Large intestine (tissue), 12 donors: ENCODE data around the gene SNTN. TPM values are rescaled to one million over a fixed set of nuclear protein-coding genes. Genes with fewer than 3 reads are reported as not detected.
A peak's percentile ranks its signal among the peaks of the same experiment; 100 is the strongest.

Experiments used
- DNase-seq, 2 donors: peaks; one replicate each; pipeline versions ENCODE4 v3.0.0 to v3.0.0-alpha.2; 2013
- H3K27ac ChIP-seq: one replicate; pipeline ENCODE4 v1.5.1; 2013; ENCODE audit warnings: low read length
- H3K27me3 ChIP-seq: 2 replicates; pipeline ENCODE4 v1.6.1; 2013; ENCODE audit warnings: low read length; ENCODE audit not compliant: control insufficient read depth, insufficient read depth
- H3K36me3 ChIP-seq: 2 replicates; pipeline ENCODE4 v1.6.1; 2013; ENCODE audit warnings: low read length; ENCODE audit not compliant: control insufficient read depth, insufficient read depth
- H3K4me1 ChIP-seq: one replicate; pipeline ENCODE4 v1.6.1; 2013; ENCODE audit warnings: low read length; ENCODE audit not compliant: control insufficient read depth, insufficient read depth
- H3K4me3 ChIP-seq: one replicate; pipeline ENCODE4 v1.5.1; 2013; ENCODE audit warnings: low read length
- H3K9me3 ChIP-seq: one replicate; pipeline ENCODE4 v1.6.1; 2013; ENCODE audit warnings: mild to moderate bottlenecking, low read depth, low read length, moderate library complexity; ENCODE audit not compliant: control insufficient read depth
- WGBS: methylation state at CpG from one replicate; pipeline ENCODE4 v1.1.5; 2013; ENCODE audit warnings: low lambda C conversion rate; ENCODE audit not compliant: insufficient coverage; 5-methylcytosine and 5-hydroxymethylcytosine counted together
- long read RNA-seq, 11 donors: transcript quantifications; one replicate each; lab custom pipeline, GENCODE V29; 2026
- polyA plus RNA-seq: library from polyadenylated mRNA; unstranded; fragments of 120-200 nt; gene quantifications from one replicate; pipeline ENCODE4 v1.2.1, GENCODE V29; 2013

The SNTN gene
- polyA plus RNA-seq: not detected
- long read RNA-seq, donor 1: 0 reads
- long read RNA-seq, donor 2: 0 reads
- long read RNA-seq, donor 3: 0 reads
- long read RNA-seq, donor 4: 0 reads
- long read RNA-seq, donor 5: 0 reads
- long read RNA-seq, donor 6: 0 reads
- long read RNA-seq, donor 7: 0 reads
- long read RNA-seq, donor 8: 0 reads
- long read RNA-seq, donor 9: 0 reads
- long read RNA-seq, donor 10: 0 reads
- long read RNA-seq, donor 11: 0 reads

DNA sequence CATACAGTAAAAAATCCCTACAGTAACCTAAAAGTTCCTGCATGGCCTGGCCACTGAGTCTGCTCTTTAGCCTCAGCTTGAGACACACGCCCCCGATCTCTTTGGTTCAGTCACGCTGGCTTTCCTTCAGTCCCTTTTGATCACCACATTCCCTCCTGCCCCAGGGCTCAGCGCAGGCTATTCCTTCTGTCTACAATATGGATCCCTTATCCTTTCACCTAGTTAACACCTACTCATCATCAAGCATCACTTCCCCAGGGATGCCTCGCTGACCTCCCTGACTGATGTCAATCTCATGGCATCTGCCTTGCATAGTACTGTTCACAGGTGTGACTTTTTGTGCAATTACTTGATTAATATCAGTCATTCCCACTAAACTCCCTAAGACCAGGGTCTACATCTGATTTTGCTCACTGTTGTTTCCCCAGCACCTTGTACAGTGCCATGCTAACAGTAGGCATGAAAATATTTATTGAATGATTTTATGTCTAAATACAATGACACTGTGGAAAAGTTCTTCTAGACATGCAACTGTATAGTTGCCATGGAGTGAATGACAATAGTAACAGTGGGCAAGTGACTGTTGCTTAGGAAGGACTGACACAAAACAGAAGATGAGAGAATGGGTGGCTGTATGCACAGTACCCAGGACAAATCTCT is at the start of gene SNTN:
Gene SNTN, plus strand, starts transcription at position 610 of the 660 bp plus-strand sequence. Its CDS starts 13 bp downstream, at position 623.
- no peaks in the 10 kb centered on the region for H3K4me1 ChIP-seq
- WGBS: 87% methylated on average over 3 of the region's 5 CpGs

DNA sequence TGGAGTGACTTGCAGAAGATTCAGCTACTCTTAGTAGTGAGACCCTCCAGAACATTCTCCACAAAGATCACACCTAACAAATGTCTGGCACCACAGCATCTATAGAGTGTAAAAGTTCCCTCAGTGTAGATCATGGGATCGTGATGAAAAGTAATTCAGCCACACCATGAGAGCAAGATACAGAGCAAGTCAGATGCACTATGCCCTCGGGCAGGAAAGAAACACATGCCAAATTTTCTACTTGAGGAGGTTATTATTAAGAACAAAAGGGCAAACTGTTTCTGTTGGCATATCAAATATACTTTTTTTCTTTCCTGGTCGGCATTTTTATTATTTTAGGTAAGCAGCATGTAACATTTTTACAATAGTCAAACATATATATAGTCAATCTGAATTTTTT is 44.8 kb upstream of the SNTN start:
- Histone ChIP-seq H3K36me3 (no peaks in the 10 kb centered on the region), H3K27me3 (no peaks in the 10 kb centered on the region), H3K9me3 (no peaks in the 10 kb centered on the region), H3K27ac (no peak overlapping the region), H3K4me3 (no peak overlapping the region), H3K4me1 (no peaks in the 10 kb centered on the region)
- peak in 1 of 2 donors; percentile 4 for DNase-seq
- 75% methylated on average over 2 of the region's 3 CpGs for WGBS

More for the DNA sequence above, at the start of gene SNTN:
- DNase-seq: no peak
- Histone ChIP-seq H3K27ac (no peak within 1 kb of the TSS), H3K27me3 (no peaks in the 10 kb centered on the region), H3K36me3 (no peaks in the 10 kb centered on the region), H3K4me3 (no peak within 1 kb of the TSS), H3K9me3 (no peaks in the 10 kb centered on the region)

DNA sequence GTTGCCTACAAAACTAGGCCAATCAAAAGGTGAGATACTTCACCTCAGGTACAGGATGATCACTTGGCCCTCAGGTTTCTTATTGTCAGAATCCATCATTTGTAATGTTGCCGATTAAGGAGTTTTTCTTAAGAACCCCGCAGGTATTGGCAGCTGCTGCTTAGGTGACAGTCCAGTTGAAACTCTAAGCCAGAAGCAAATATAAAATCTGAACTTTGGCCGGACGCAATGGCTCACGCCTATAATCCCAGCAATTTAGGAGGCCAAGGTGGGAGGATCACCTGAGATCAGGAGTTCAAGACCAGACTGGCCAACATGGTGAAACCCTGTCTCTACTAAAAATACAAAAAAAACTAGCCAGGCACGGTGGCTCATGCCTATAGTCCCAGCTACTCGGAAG is 43.1 kb upstream of the SNTN start:
- DNase-seq: no peak
- WGBS: no CpG with 5 or more reads among the region's 7 CpGs
- Histone ChIP-seq H3K4me3 (no peak overlapping the region), H3K27ac (no peak overlapping the region), H3K36me3 (no peaks in the 10 kb centered on the region), H3K9me3 (no peaks in the 10 kb centered on the region), H3K27me3 (no peaks in the 10 kb centered on the region), H3K4me1 (no peaks in the 10 kb centered on the region)

DNA sequence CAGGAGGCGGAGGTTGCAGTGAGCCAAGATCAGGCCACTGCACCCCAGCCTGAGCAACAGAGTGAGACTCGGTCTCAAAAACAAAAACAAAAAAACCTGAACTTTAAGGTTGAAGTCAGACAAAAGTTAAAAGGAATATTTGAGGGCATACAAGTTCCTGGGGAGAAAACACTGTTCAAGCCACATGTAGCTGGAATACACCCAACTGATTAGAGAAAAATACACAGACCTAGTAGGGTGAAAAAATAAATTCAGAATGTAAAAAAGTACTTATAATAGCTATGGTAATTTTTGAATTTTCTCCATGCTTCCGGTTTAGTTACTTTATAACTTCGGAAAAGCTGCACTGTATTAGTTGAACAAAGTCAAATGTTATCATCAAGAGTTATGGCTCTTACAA is 42.6 kb upstream of the SNTN start:
- no peaks in the 10 kb centered on the region for H3K27me3 ChIP-seq
- DNase-seq: no peak
- WGBS: 87% methylated on average over 2 of the region's 4 CpGs

DNA sequence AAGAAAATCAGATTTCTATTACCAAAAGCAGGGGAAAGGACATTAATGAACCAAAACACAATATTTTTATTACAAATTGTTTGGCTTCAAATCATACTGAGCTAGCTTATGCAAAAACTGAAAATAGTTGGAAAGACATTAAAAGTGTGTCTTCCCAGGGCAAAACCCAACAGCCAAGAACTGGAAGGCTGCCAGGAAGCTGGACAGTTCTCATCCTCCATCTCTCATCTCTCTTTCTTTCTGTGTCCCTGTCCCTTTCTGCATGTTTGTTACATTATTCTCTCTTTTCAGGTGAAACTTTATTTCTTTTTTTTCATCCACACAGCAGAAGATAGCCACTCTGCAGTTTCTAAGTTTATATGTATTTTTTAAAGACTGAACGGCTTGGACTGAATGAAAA is 41.1 kb upstream of the SNTN start:
- H3K4me3 ChIP-seq: no peak overlapping the region
- H3K4me1 ChIP-seq: no peaks in the 10 kb centered on the region
- 83% methylated on average over 1 of the region's 1 CpG for WGBS
- no peak overlapping the region for H3K27ac ChIP-seq
- no peaks in the 10 kb centered on the region for H3K9me3 ChIP-seq
- no peaks in the 10 kb centered on the region for H3K36me3 ChIP-seq
- DNase-seq: no peak
- no peaks in the 10 kb centered on the region for H3K27me3 ChIP-seq

More for the DNA sequence above, 42.6 kb upstream of the SNTN start:
- Histone ChIP-seq H3K4me3 (no peak overlapping the region), H3K9me3 (no peaks in the 10 kb centered on the region), H3K4me1 (no peaks in the 10 kb centered on the region), H3K27ac (no peak overlapping the region), H3K36me3 (no peaks in the 10 kb centered on the region)

DNA sequence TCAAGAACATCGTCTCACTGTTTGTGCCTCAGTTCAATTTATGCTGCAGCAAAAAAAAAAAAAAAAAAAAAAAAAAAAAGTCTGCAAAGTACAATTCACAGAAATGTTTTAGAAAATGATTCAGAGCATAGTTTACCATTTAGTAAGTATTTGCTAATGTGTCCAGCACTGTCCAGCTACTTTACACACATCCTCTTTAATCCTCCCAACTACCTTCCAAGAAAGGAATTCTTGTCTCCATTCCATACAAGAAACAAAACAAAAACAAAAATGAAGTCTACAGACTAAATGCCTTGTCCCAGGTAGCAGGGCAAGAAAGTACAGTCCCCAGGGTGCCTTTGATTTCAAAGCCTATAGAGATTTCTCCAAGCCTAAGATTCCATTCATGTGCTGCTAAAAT is 38.9 kb upstream of the SNTN start:
- Histone ChIP-seq H3K36me3 (no peaks in the 10 kb centered on the region), H3K27me3 (no peaks in the 10 kb centered on the region), H3K4me1 (no peaks in the 10 kb centered on the region), H3K4me3 (no peak overlapping the region), H3K27ac (no peak overlapping the region), H3K9me3 (no peaks in the 10 kb centered on the region)
- no CpG with 5 or more reads among the region's 1 CpG for whole genome bisulfite sequencing
- no peak for DNase-seq

DNA sequence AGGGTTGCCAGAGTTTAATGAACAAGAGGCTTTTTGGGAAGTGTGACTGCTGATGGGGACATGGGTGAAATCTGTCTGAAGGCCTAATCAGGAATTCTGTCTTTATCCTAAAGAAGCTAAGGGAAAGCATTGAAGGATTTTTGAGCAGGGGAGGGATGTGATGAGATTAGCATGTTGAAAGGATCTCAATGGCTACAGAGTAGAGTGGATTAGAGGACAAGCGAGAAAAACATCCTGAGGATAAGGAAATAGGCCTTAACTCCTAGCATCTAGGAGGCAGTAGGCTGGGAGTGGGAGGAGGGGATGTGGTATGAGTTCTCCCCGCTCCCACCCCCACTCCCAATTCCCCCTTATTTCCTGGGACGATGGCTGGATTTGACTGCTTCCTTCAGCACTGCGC is 35.1 kb upstream of the SNTN start:
- no peak for DNase-seq
- H3K4me3 ChIP-seq: no peak overlapping the region
- no peak overlapping the region for H3K27ac ChIP-seq
- no peaks in the 10 kb centered on the region for H3K4me1 ChIP-seq
- H3K9me3 ChIP-seq: no peaks in the 10 kb centered on the region
- H3K27me3 ChIP-seq: no peaks in the 10 kb centered on the region
- no CpG with 5 or more reads among the region's 4 CpGs for whole genome bisulfite sequencing
- no peaks in the 10 kb centered on the region for H3K36me3 ChIP-seq

DNA sequence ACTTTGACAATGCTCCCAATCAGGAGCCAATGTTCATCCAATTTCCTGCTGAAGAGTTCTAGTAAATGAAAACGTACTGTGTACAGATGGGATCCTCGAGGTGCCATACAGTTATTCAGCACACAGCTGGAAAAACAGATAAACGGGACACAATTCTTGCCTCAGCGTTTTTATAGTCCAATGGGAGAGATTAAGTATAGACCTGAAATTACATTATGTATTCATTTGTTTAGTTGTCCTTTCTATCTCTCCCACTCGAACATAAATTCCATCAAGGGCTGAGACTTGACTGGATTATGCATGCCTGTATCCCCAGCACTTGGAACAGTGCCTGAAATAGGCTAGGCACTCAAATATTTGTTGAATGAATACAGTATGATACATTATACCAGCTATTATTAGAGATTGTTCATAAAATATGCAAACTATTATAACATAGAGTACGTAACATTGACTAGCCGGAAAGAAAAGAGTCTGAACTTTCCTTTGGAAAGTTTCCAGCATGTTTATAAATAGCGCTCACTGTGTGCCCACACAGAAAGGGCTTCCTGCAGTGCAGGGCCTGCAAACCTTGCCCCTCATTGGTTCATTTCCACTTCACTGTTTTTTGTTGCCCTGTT is 27.4 kb upstream of the SNTN start:
- Histone ChIP-seq H3K36me3 (no peaks in the 10 kb centered on the region), H3K4me1 (no peaks in the 10 kb centered on the region), H3K27me3 (no peaks in the 10 kb centered on the region), H3K9me3 (no peaks in the 10 kb centered on the region), H3K27ac (no peak overlapping the region), H3K4me3 (no peak overlapping the region)
- DNase-seq: peak; percentile 6 to 7
- 100% methylated on average over 1 of the region's 8 CpGs for WGBS

DNA sequence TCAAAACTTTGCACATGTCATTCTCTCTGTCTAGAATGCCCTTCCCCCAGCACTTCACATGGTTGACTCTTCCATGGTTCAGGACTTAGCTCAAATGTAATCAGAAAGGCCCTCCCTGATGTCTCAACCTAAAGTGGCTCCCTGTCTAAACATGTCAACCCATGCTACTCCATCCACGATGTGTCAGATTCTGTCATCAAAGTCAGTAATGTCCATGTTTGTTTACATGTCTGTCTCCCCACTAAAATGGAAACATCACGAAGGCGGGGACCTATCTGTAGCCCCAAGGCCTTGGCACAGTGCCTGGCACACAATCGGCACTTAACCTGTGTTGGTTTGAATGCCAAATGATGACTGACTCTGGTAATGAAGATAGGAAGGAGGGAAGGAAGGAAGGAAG is 20.8 kb upstream of the SNTN start:
- Histone ChIP-seq H3K36me3 (no peaks in the 10 kb centered on the region), H3K9me3 (no peaks in the 10 kb centered on the region), H3K4me1 (no peaks in the 10 kb centered on the region), H3K27me3 (no peaks in the 10 kb centered on the region), H3K4me3 (no peak overlapping the region), H3K27ac (no peak overlapping the region)
- WGBS: 100% methylated on average over 1 of the region's 4 CpGs
- no peak for DNase-seq

DNA sequence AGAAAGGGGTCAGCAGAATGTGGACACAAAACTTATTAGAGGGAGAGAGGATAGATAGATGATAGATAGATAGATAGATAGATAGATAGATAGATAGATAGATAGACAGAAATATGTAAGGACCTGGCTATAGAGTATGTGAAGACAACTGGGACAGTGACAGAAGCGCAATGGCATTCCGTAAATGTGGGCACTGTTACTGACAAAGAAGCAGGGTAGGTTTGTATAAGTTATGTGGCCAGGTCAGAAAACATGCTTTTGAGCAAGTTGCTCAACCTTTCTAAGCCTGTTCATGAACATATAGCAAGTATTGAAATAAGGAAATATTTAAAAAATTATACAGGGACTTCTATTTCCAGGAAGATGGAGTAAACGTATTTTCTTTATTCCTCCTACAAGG is 17.3 kb upstream of the SNTN start:
- 100% methylated on average over 1 of the region's 3 CpGs for WGBS

More for the DNA sequence above, 17.3 kb upstream of the SNTN start:
- no peak for DNase-seq
- Histone ChIP-seq H3K4me3 (no peak overlapping the region), H3K4me1 (no peaks in the 10 kb centered on the region), H3K36me3 (no peaks in the 10 kb centered on the region), H3K9me3 (no peaks in the 10 kb centered on the region), H3K27ac (no peak overlapping the region), H3K27me3 (no peaks in the 10 kb centered on the region)
